LoVo (cell line): ENCODE data around the gene KRT15.

Experiments
- DNase-seq: peaks from one replicate; pipeline ENCODE4 v3.0.0-alpha.2; 2016; ENCODE audit warnings: low spot score

Gene KRT15

GRCh38 chr17:41524261-41524660, 5.6 kb upstream of the KRT15 start:
- DNase-seq = no peak

- no peak for DNase-seq
Observed at GRCh38 chr17:41523787-41524186, 5.1 kb upstream of the KRT15 start.

GRCh38 chr17:41523225-41523593, 4.5 kb upstream of the KRT15 start:
- no peak for DNase-seq

- DNase-seq = peak; percentile 75
Observed at GRCh38 chr17:41522301-41523224, 3.9 kb upstream of the KRT15 start.

- DNase-seq = peak; percentile 94
Observed at GRCh38 chr17:41521574-41522261, 3.0 kb upstream of the KRT15 start.

- DNase-seq = peak; percentile 72
Observed at GRCh38 chr17:41520821-41521521, 2.3 kb upstream of the KRT15 start.

- no peak for DNase-seq
Observed at GRCh38 chr17:41519501-41520224, 973 bp upstream of the KRT15 start.

- DNase-seq = no peak
Observed at GRCh38 chr17:41518031-41518430, 659 bp downstream of the KRT15 start.

- DNase-seq = no peak
Observed at GRCh38 chr17:41516830-41517283, 1.8 kb downstream of the KRT15 start.

GRCh38 chr17:41516147-41516829, 2.4 kb downstream of the KRT15 start:
- no peak for DNase-seq

- DNase-seq = peak; percentile 29
Observed at GRCh38 chr17:41513168-41513547, 5.5 kb downstream of the KRT15 start.

- no peak for DNase-seq
Observed at GRCh38 chr17:41512546-41513167, 6.0 kb downstream of the KRT15 start.

GRCh38 chr17:41511716-41512115, 7.0 kb downstream of the KRT15 start:
- DNase-seq = no peak

GRCh38 chr17:41511116-41511515, 7.6 kb downstream of the KRT15 start:
- DNase-seq = peak; percentile 66

GRCh38 chr17:41510251-41511065, 8.2 kb downstream of the KRT15 start:
- DNase-seq = no peak

- no peak for DNase-seq
Observed at GRCh38 chr17:41507315-41507880, 11.3 kb downstream of the KRT15 start.

- DNase-seq = no peak
Observed at GRCh38 chr17:41505809-41506767, 12.6 kb downstream of the KRT15 start.

- no peak for DNase-seq
Observed at GRCh38 chr17:41505007-41505808, 13.5 kb downstream of the KRT15 start, which contains the start of gene KRT13. Gene KRT13, minus strand, starts transcription at chr17:41505612. Its CDS starts 62 bp downstream, at chr17:41505550.
